Epithelial cell of prostate (primary cell): ENCODE data around the gene SLC38A8.

Experiments
- DNase-seq: peaks from one replicate; pipeline ENCODE4 v3.0.0-alpha.2; 2011; ENCODE audit warnings: low read depth, low spot score
- H3K27ac ChIP-seq: fragments of 450-650 bp; 2 replicates; pipeline ENCODE4 v1.5.1; 2017; ENCODE audit warnings: mild to moderate bottlenecking

The SLC38A8 gene

DNA sequence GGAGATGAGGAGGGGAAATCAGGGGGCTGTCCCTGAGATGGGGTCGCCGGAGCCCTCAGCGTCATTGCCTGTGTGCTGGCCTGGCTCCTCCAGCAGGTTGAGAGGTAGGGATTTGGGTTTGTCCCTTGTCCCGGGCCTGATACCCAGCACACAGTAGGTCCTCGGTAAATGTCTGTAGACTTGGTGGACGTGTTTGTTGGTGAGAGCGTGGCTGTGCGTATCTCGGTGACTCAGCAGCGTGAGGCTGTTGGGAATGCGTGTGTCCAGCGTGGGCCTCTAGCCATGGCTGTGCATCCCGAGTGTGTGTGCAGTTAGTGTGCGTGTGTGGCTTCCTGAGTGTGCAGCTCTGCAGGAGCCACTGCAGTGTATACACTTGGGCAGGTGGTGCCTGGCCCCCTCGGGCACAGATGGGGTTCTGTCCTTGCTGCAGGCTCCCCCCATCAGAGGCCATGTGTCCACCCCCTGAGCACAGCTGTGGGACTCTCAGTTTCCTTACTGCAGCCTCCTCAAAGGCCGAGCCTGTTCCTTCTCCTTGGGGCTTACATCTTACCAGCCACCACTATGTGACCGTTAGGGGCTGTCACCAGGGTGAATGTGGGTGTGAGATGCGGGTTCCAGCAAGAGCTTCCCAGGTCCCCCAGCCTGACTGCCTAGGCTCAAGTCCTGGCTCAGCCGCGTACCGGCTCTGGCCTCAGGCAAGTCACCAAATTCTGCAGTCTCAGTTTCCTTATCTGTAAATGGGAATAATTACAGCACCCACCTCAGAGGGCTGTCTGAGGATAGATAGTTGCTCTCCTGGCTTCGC, 68.8 kb downstream of the SLC38A8 start:
- no peak for DNase-seq
- H3K27ac ChIP-seq, result no peak overlapping the region

DNA sequence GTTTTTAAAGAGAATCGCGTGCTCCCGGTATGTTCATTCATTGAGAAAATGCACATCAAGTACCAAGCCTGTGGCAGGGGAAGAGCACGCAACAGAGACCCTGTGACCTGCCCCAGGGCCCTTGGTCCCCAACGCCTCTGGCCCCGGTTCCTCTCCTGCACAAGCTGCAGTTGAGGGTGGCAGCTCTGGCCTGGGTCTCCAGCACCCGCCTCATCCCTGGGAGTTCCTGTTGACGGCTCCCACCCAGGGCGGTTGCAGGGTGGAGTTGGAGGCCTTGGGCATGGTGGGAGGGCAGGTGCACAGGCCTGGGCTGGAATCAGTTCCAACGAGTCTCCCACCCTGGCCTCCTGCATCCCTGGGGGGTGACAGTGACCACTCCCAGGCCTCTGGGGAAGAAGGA, 69.5 kb downstream of the SLC38A8 start:
- DNase-seq, result no peak
- no peak overlapping the region for H3K27ac ChIP-seq

DNA sequence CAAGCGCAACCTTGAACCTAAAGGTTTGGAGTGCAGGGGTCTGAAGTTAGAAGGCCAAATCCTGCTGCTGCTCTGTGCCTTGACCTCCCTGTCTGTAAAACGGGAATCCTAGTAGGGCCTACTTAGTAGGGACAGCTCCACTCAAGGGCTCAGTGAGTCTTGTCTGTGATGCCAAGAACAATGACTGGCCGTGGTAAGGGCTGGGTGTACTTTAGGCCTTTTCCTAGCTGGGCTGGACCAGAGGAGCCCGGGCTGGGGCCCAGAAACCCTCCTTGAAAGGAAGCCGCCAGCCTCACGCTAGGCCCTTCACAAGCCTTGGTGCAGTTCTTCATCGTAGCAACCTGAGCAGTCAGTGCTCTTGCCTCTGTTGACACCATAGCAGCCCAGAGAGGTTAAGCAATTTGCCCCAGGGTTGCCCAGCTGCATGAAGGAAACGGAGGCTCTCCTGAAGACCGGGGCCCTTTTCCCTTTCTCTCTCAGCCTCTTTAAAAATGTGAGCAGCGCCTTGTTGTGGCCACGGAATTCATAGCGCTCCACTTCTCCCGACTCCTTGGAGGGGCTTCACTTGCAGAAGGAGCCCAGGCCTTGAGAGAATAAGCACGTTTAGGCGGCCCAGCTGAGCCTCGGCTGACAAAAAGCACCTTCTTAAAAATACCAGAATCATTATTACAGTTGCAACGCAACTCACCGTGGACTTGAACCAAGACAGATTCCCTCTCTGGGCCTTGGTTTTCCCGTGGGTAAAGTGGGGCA, 70.2 kb downstream of the SLC38A8 start:
- DNase-seq, result no peak
- H3K27ac ChIP-seq, result no peak overlapping the region

- DNase-seq, result no peak
- no peak overlapping the region for H3K27ac ChIP-seq
These were observed 71.1 kb downstream of the SLC38A8 start for GRCh38 chr16:83971165-83972130.

- no peak for DNase-seq
These were observed 72.2 kb downstream of the SLC38A8 start for GRCh38 chr16:83970430-83970815.

GRCh38 chr16:83969771-83970429, 72.7 kb downstream of the SLC38A8 start:
- no peak overlapping the region for H3K27ac ChIP-seq
- DNase-seq, result no peak

More at GRCh38 chr16:83970430-83970815, 72.2 kb downstream of the SLC38A8 start:
- no peak overlapping the region for H3K27ac ChIP-seq

DNA sequence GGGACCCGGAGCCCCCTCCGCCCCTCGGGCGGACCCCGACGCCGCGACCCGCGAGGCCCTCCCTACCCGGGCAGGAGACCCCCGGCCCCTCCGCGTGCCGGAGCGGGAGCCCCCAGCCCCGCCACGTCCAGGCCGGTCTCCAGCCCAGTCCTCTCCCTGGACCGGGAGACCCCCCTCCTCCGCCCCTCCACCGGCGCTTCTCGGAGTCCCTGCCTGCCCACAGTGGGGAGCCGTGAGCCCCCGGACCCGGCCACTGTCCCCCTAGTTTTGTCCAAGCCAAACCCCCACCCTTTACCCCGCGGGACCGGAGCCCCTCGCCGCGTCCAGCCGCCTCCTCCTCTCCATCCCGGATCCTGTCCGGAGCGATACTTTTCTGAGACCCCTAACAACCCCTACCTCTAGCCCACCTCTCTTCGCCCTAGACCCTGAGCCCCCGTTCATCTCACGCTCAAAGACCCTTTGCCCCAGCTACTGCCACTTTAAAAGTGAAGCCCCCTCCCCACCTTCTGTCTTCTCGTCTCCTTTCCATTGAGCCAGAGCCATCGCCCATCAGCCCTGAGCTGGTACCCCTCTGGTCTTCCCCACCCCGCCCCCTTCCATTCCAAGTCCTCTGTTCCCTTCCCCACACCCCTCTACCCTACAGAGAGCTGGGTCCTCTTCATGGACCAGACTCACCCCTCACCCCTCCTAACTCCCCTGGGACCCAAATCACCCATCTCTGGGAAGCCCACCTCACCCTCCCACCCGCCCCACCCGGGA, 73.5 kb downstream of the SLC38A8 start:
- DNase-seq, result no peak
- H3K27ac ChIP-seq, result no peak overlapping the region

GRCh38 chr16:83968306-83968851, 74.2 kb downstream of the SLC38A8 start:
- no peak overlapping the region for H3K27ac ChIP-seq
- DNase-seq, result no peak

DNA sequence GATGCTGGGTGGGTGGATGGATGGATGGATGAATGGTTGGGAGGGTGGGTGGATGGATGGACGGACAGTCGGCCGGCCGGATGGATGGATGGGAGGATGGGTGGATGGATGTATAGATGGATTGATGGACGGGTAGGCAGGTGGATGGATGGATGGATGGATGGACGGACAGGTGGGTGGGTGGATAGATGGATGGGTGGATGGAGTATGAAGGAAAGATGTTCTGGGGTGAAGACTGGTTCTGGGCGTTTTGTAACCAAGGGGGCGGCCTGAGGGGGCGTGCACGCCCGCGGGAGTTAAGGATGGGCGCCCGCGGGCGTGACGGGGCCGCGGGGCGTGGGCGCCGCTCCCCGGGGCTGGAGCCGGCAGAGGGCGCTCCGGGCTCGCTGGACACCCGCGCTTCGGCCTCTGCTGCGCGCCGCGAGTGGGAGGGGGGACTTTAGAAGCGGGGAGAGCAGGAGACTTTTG, 74.7 kb downstream of the SLC38A8 start, which contains the start of gene NECAB2:
Gene NECAB2, plus strand, starts transcription at position 407 of the 468 bp plus-strand sequence. CDS start 405 bp downstream, outside the sequence.
- no peak for DNase-seq
- no peak within 1 kb of the TSS for H3K27ac ChIP-seq

- no peak overlapping the region for H3K27ac ChIP-seq
- no peak for DNase-seq
These were observed 75.5 kb downstream of the SLC38A8 start for GRCh38 chr16:83967091-83967490.

- DNase-seq, result no peak
- no peak overlapping the region for H3K27ac ChIP-seq
These were observed 76.4 kb downstream of the SLC38A8 start for GRCh38 chr16:83966153-83966696.

DNA sequence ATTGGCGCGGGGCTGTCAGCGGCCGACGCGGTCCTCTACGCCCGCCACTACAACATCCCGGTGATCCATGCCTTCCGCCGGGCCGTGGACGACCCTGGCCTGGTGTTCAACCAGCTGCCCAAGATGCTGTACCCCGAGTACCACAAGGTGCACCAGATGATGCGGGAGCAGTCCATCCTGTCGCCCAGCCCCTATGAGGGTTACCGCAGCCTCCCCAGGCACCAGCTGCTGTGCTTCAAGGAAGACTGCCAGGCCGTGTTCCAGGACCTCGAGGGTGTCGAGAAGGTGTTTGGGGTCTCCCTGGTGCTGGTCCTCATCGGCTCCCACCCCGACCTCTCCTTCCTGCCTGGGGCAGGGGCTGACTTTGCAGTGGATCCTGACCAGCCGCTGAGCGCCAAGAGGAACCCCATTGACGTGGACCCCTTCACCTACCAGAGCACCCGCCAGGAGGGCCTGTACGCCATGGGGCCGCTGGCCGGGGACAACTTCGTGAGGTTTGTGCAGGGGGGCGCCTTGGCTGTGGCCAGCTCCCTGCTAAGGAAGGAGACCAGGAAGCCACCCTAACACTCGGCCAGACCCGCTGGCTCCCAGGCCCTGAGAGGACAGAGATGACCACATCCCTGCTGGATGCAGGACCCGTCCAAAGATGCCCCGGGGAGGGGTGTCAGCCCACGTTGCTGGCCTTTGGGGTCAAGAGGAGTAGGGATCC, 77.0 kb downstream of the SLC38A8 start:
- DNase-seq, result no peak
- no peak overlapping the region for H3K27ac ChIP-seq

DNA sequence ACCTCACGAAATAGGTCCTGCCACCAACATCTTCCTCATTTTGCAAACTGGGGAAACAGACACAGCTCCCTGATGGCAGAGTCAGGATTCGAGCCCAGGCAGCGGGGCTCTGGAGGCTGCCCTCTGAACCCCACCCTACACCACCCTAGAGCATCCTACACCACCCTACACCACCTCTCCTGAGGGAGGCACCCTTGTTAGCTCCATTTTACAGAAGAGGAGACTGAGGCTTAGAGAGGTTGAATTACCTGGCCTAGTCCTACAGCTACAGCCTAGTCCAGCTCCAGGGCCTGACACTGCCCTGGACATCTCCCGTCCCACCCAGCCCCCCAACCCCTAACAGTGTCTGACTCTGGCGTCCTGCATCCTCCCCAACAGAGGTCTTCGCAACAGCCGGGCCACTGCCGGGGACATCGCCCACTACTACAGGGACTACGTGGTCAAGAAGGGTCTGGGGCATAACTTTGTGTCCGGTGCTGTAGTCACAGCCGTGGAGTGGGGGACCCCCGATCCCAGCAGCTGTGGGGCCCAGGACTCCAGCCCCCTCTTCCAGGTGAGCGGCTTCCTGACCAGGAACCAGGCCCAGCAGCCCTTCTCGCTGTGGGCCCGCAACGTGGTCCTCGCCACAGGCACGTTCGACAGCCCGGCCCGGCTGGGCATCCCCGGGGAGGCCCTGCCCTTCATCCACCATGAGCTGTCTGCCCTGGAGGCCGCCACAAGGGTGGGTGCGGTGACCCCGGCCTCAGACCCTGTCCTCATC, 77.7 kb downstream of the SLC38A8 start:
- H3K27ac ChIP-seq, result no peak overlapping the region
- no peak for DNase-seq

DNA sequence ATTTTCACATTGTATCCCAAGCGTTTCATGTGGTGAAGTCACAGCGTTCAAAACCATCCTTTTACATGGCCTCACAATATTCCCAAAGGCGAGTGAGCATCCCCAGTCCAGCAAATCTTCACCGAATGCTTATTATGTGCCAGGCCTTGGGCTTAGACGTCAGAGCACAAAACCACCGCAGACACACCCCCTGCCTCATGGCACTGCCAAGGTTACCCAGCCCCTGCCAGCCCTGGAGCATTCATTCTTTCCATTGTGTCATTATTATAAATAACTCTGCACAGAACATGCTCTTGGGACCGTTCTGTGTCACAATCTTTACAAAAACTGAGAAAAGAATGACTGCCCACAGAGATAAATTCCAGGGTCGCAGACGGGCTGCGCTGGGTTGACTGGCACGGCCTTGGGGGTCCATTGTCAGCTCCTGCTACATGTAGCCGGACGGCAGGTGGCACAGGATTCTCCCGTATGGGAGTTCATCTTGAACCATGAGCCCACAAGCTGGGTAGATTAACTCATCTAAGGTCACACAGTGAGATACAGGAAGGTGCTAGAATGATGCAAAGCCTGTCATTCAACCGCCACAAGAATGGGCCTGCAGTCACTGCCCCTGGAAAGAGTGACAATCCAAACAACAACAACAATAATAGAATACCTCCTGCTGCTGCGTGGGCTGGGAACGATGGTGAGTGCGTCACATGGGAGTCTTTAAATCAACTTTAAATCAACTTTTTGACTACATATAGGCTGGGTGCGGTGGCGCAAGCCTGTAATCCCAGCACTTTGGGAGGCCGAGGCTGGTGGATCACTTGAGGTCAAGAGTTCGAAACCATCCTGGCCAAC, 79.1 kb downstream of the SLC38A8 start:
- no peak overlapping the region for H3K27ac ChIP-seq
- no peak for DNase-seq

DNA sequence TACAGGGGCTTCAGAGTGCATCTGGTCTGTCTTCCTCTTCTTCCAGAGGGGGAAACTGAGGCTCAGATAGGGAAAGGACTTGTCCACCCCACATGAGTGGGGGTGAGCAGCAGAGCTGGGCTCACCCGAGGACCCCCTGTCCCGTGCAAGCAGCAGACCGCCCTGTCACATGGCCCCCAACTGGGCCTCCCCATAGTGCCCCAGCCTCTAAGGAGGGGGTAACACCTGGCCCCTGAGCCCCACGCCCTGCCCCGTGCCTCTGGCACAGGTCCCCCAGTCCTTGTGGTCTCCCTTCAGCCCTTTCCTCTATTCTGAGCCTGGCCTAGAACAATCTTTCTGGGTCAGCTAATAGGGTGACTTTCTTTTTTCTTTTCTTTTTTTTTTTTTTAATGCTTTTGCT, 81.0 kb downstream of the SLC38A8 start:
- DNase-seq, result no peak
- H3K27ac ChIP-seq, result no peak overlapping the region

GRCh38 chr16:83960521-83961249, 81.9 kb downstream of the SLC38A8 start:
- DNase-seq, result no peak

More at GRCh38 chr16:83960521-83961249, 81.9 kb downstream of the SLC38A8 start:
- no peak overlapping the region for H3K27ac ChIP-seq
